ENCODE data around the gene SAMD8. TPM values are rescaled to one million over a fixed set of nuclear protein-coding genes. Genes with fewer than 3 reads are reported as not detected.

Gene SAMD8
- total RNA-seq, 2 donors from 2014 or later: 19.8 to 42.0 TPM

- Mint-ChIP-seq H3K4me1 (peaks cover 6% of the 10 kb centered on the region), H3K36me3 (ENCODE audit: low read depth) (no peaks in the 10 kb centered on the region), H3K9me3 (no peaks in the 10 kb centered on the region), H3K27me3 (no peaks in the 10 kb centered on the region), H3K4me3 (no peak overlapping the region), H3K27ac (no peak overlapping the region)
- no peak for ATAC-seq (replicated peaks)
Observed at GRCh38 chr10:75074711-75075445, 36.6 kb upstream of the SAMD8 start.

- no peaks in the 10 kb centered on the region for H3K27me3 Mint-ChIP-seq
- no peaks in the 10 kb centered on the region for H3K36me3 Mint-ChIP-seq (ENCODE audit: low read depth)
- no peaks in the 10 kb centered on the region for H3K4me1 Mint-ChIP-seq
- no peak overlapping the region for H3K27ac Mint-ChIP-seq
- no peak for ATAC-seq (replicated peaks)
- no peak overlapping the region for H3K4me3 Mint-ChIP-seq
- H3K9me3 Mint-ChIP-seq: peaks cover 3% of the 10 kb centered on the region
Observed at GRCh38 chr10:75076348-75076747, 35.1 kb upstream of the SAMD8 start.

DNA sequence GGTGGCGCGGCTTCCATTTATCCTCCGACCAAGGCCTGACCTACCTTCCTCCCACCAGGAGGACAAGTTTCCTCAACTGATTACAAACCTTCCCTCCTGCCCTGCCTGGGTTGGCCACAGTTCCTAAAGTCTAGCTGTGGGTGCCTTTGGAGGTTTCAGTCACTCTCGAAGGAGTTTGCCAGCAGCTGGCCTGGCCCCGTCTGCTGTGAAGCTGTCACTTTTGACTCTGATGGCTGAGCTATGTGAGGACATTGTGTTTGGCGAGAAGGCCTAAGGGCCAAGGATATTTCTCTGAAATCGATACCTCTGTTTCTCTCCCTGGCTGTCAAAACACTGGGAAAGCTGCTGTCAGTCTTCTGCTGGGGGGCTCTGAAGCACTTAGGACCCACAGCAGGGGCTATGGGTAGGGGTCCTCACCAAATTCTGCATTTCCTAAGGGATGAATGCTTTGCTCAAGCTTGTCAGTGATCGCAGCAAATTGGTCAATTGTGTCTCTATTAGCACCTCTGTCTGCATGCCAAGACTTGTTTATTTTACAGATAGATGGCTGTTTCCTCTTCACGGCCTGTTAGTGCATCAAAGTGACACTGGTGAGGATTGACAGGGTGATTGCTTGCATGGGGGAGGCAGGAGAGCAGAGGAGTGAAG is 31.9 kb upstream of the SAMD8 start:
- Mint-ChIP-seq H3K36me3 (ENCODE audit: low read depth) (no peaks in the 10 kb centered on the region), H3K4me3 (no peak overlapping the region), H3K4me1 (no peaks in the 10 kb centered on the region), H3K27ac (no peak overlapping the region), H3K9me3 (peaks cover 6% of the 10 kb centered on the region), H3K27me3 (no peaks in the 10 kb centered on the region)
- no peak for ATAC-seq (replicated peaks)

DNA sequence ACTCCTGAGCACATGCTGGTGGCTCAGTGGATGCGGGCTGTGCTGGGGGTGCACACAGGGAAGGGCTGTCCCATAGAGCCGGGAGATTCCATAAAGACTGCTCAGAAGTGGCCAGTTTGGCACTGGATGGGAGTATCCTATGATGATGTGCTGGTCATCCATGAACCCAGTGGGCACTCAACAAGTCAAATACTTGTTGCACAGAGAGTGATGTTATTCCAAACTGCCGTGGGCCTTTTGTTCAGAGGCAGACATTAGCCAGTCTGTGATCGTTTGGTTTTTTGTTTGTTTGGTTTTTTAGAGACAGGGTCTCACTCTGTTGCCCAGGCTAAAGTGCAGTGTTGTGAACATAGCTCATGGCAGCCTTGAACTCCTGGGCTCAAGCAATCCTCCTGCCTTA is 30.9 kb upstream of the SAMD8 start:
- Mint-ChIP-seq H3K36me3 (ENCODE audit: low read depth) (no peaks in the 10 kb centered on the region), H3K27ac (no peak overlapping the region), H3K27me3 (no peaks in the 10 kb centered on the region), H3K4me1 (no peaks in the 10 kb centered on the region), H3K4me3 (no peak overlapping the region), H3K9me3 (peaks cover 6% of the 10 kb centered on the region)
- no peak for ATAC-seq (replicated peaks)

DNA sequence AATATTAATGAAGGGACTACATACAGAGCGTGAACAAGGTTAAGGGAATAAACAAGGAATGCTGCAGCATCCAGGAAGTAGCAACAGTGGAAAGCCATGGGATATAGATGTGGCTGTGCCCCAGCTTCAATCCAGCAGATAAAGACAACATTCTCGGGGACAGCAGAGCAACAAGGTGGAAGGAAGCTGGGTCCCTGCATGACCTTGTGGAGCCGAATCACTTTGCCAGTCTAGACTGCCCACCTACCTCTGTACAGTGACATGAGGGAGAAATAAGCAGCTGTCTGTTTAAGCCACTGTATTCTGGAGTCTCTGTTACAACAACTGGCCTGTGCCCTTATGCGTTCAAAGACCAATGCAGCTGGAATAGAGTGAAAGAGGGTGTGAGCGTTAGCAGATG is 30.1 kb upstream of the SAMD8 start:
- Mint-ChIP-seq H3K4me1 (no peaks in the 10 kb centered on the region), H3K27me3 (no peaks in the 10 kb centered on the region), H3K27ac (no peak overlapping the region), H3K9me3 (peaks cover 6% of the 10 kb centered on the region), H3K4me3 (no peak overlapping the region), H3K36me3 (ENCODE audit: low read depth) (no peaks in the 10 kb centered on the region)
- no peak for ATAC-seq (replicated peaks)

GRCh38 chr10:75083972-75084833 is 27.3 kb upstream of the SAMD8 start:
- Mint-ChIP-seq H3K4me3 (no peak overlapping the region), H3K27ac (no peak overlapping the region), H3K9me3 (peaks cover 6% of the 10 kb centered on the region), H3K27me3 (no peaks in the 10 kb centered on the region), H3K36me3 (ENCODE audit: low read depth) (no peaks in the 10 kb centered on the region), H3K4me1 (no peaks in the 10 kb centered on the region)
- ATAC-seq (replicated peaks): no peak

GRCh38 chr10:75084834-75085384 is 26.5 kb upstream of the SAMD8 start:
- Mint-ChIP-seq H3K4me3 (no peak overlapping the region), H3K4me1 (peaks cover 4% of the 10 kb centered on the region), H3K36me3 (ENCODE audit: low read depth) (no peaks in the 10 kb centered on the region), H3K9me3 (peaks cover 6% of the 10 kb centered on the region), H3K27me3 (no peaks in the 10 kb centered on the region), H3K27ac (no peak overlapping the region)
- no peak for ATAC-seq (replicated peaks)

DNA sequence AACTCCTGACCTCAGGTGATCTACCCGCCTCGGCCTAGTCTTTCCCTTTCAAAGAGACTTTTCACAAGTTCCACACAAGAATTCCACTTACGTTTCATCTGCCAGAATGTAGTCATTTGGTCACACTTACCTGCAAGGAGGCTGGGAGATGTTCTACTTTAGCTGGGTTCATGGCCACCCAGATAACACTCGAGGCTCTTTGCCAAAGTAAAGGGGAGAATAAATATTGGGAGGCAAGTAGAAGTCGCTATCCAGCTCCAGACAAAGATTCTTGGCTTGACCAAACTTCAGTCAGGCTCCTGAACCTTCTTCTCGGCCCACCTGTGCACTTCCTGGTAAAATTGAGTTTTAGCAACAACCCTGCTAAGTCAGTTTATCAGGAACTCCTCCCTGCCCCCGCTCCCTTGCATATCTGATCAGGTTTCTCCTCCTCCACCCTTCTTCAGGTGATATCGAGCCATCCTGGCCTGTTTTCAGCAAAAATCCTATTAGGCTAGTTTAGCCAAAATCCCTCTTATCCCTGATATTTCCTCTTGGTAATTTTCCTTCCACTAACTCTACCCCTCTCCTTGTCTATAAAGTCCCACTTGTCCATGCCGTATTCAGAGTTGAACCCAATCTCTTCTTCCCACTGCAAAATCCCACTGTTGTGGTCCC is 25.1 kb upstream of the SAMD8 start:
- H3K4me1 Mint-ChIP-seq: peaks cover 5% of the 10 kb centered on the region
- no peak overlapping the region for H3K27ac Mint-ChIP-seq
- no peak for ATAC-seq (replicated peaks)

DNA sequence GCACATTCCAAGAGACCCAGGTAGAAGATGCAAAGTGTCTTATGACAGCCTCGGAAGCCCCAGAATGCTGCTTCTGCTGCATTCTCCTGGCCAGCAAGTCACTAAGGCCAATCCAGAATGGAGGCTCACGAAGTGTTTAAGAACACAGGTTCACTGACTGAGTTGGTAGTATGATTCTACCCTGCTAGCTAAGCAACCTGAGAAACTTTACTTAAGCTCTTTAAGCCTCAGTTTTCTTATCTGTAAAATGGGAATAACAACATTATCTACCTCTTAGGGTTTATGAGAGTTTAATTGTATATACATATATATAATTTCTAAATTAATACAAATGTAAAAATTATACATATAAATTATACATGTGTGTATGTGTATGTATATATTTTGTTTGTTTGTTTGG is 22.8 kb upstream of the SAMD8 start:
- Mint-ChIP-seq H3K27me3 (no peaks in the 10 kb centered on the region), H3K4me3 (no peak overlapping the region), H3K9me3 (no peaks in the 10 kb centered on the region), H3K4me1 (peaks cover 5% of the 10 kb centered on the region), H3K27ac (no peak overlapping the region), H3K36me3 (ENCODE audit: low read depth) (no peaks in the 10 kb centered on the region)
- ATAC-seq (replicated peaks): no peak

More for the DNA sequence above, 25.1 kb upstream of the SAMD8 start:
- H3K9me3 Mint-ChIP-seq: peaks cover 2% of the 10 kb centered on the region
- no peaks in the 10 kb centered on the region for H3K36me3 Mint-ChIP-seq (ENCODE audit: low read depth)
- no peak overlapping the region for H3K4me3 Mint-ChIP-seq
- no peaks in the 10 kb centered on the region for H3K27me3 Mint-ChIP-seq

DNA sequence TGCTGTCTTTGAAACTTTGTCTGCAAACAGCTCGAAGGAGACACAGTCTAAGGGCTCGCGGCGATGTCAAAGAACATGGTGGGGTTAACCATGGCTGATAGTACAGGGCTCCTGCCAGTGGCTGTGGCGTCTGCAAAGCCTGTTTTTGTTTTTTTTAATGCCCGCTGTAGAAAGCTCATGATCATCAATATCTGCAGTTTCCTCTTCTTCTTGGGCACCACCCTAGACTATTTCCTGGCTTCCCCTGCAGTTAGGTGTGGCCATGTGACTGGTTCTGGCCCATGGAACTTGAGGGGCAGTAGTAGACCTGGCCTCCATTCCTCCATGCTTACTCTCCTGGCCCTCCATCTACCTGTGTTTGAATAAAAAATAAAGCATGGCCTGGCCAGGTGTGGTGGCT is 21.8 kb upstream of the SAMD8 start:
- peaks cover 5% of the 10 kb centered on the region for H3K4me1 Mint-ChIP-seq
- H3K36me3 Mint-ChIP-seq (ENCODE audit: low read depth): no peaks in the 10 kb centered on the region
- no peak overlapping the region for H3K4me3 Mint-ChIP-seq
- no peak for ATAC-seq (replicated peaks)
- H3K9me3 Mint-ChIP-seq: no peaks in the 10 kb centered on the region
- no peaks in the 10 kb centered on the region for H3K27me3 Mint-ChIP-seq
- H3K27ac Mint-ChIP-seq: no peak overlapping the region

DNA sequence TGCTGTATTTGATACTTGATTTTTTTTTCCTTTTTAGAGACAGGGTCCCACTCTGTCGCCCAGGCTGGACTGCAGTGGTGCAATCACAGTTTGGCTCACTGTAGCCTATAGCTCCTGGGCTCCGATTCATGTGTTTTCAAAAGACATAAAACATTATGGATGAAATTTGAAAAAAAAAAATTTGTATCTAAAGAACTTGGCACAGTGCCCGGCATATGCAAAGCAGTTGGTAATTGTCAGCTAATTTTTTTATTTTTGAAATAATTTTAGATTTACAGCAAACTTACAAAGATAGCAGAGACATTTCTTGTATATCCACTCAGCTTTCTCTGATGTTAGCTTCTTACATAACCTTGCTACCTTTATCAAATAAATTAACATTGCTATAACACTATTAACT is 20.3 kb upstream of the SAMD8 start:
- Mint-ChIP-seq H3K36me3 (ENCODE audit: low read depth) (no peaks in the 10 kb centered on the region), H3K4me3 (no peak overlapping the region), H3K27me3 (no peaks in the 10 kb centered on the region), H3K9me3 (no peaks in the 10 kb centered on the region), H3K27ac (no peak overlapping the region), H3K4me1 (peaks cover 5% of the 10 kb centered on the region)
- ATAC-seq (replicated peaks): no peak

GRCh38 chr10:75094465-75094864 is 17.0 kb upstream of the SAMD8 start:
- no peaks in the 10 kb centered on the region for H3K27me3 Mint-ChIP-seq
- no peak for ATAC-seq (replicated peaks)
- H3K4me3 Mint-ChIP-seq: no peak overlapping the region
- H3K27ac Mint-ChIP-seq: no peak overlapping the region
- H3K36me3 Mint-ChIP-seq (ENCODE audit: low read depth): no peaks in the 10 kb centered on the region
- peaks cover 5% of the 10 kb centered on the region for H3K4me1 Mint-ChIP-seq
- no peaks in the 10 kb centered on the region for H3K9me3 Mint-ChIP-seq

DNA sequence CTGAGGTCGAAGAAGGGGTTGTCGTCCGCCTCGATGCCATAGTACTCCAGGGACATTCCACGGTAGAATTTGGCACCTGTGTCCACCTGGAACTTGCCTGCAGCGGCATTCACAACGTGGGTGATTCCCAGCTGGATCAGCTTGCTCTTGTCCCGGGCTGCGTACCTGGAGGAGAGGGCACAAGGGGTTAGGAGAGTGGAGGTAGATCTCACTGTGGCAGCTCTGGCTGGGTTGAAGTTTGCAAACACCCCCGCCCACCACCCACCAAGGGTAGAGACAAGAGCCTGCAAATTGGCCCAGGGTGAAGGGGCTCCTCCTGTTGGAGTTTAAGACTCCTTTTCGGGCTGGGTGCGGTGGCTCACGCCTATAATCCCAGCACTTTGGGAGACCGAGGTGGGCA is 15.8 kb upstream of the SAMD8 start:
- Mint-ChIP-seq H3K9me3 (no peaks in the 10 kb centered on the region), H3K36me3 (ENCODE audit: low read depth) (no peaks in the 10 kb centered on the region), H3K4me3 (no peak overlapping the region), H3K27me3 (no peaks in the 10 kb centered on the region), H3K4me1 (no peaks in the 10 kb centered on the region), H3K27ac (no peak overlapping the region)
- no peak for ATAC-seq (replicated peaks)

DNA sequence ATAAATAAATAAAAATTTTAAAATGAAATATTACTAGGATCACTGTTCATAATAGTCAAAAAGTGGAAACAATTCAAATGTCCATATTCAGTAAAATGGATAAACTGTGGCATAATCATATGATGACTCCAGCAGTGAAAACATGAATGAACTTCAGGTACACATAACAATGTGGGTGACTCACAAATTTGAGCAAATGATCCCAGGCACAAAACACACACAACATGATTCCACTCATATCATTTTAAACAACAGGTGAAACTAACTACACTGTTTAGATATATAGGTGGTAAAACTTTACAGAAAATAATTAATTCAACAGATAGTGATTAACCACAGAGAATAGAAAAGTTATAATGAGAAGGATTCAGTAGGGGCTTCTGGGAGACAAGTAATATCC is 14.7 kb upstream of the SAMD8 start:
- Mint-ChIP-seq H3K4me1 (no peaks in the 10 kb centered on the region), H3K9me3 (no peaks in the 10 kb centered on the region), H3K27me3 (no peaks in the 10 kb centered on the region), H3K27ac (no peak overlapping the region), H3K4me3 (no peak overlapping the region), H3K36me3 (ENCODE audit: low read depth) (no peaks in the 10 kb centered on the region)
- ATAC-seq (replicated peaks): no peak

Data from activated T-helper 17 cell treated with anti-CD3 and anti-CD28 coated beads, Interleukin-2, amount 50 U/mL, for 72 hours (primary cell).